Right ventricle myocardium superior (tissue), 1 donor: Measurements from ENCODE around the gene MMP20. TPM values are rescaled to one million over a fixed set of nuclear protein-coding genes. Genes with fewer than 3 reads are reported as not detected.

Source experiments
- ATAC-seq: fragments of 200-7000 bp; cut with Tn5 transposase; one replicate; pipeline ENCODE4 v1.9.1; 2020; ENCODE audit warnings: mild to moderate bottlenecking; ENCODE audit not compliant: poor library complexity
- DNase-seq: peaks from one replicate; pipeline ENCODE4 v3.0.0-alpha.2; 2020
- intact Hi-C: fragments of 100-400 bp; cut with DNase I; formaldehyde crosslinking; loops from one replicate; pipeline ENCODE4 v1.11.2; 2022
- total RNA-seq: library from RNA; stranded (reverse); fragmentation: NEBNext Ultra II Directional; extraction: Animal tissue kit (Norgen Biotek cat#: 25700); gene quantifications from one replicate; pipeline ENCODE4 v1.2.1, GENCODE V29; 2021
- donor health status: DM: no; HTN: yes; CAD: no; lungs with severe emphysema.

The MMP20 gene
- total RNA-seq, 1 donor from 2014 or later, result not detected

DNA sequence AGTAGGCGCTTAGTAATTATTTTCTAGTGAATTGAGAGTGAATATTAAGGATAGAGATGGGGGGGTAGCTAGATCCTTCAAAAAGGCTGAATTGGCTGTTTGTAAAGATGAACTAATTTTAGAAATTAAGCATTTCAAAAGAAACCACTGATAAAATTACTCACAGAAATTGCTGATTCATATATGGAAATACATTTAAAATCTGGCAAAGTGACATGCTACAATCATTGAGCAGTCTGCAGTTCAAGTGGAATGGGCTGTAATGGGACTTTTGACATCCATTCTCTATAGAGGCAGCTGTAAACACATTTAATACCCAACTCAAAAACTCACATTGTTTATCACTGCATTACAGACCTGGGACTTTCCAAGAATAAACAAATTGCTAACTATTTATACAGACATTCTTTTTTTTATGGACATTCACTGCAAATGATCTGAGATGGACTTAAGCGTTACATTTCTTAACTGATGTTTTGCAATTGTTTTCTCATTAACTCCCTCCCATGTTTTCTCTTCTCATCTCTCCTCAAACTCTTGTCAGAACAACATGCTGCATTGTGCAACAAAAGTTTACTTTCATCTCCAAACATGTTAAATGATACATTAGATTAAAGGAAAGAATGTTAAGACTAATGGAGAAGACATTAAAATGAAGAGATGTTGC, 52.4 kb downstream of the MMP20 start:
- no peak for DNase-seq
- ATAC-seq, result no peak
- intact Hi-C loops, result no loop called here

- ATAC-seq (no peak), DNase-seq (no peak)
Observed at GRCh38 chr11:102568851-102569250, 56.3 kb downstream of the MMP20 start.

GRCh38 chr11:102566112-102566511, 59.0 kb downstream of the MMP20 start:
- no peak for ATAC-seq
- no peak for DNase-seq
- intact Hi-C loops, result no loop called here

More at GRCh38 chr11:102568851-102569250, 56.3 kb downstream of the MMP20 start:
- intact Hi-C loops, result no loop called here

DNA sequence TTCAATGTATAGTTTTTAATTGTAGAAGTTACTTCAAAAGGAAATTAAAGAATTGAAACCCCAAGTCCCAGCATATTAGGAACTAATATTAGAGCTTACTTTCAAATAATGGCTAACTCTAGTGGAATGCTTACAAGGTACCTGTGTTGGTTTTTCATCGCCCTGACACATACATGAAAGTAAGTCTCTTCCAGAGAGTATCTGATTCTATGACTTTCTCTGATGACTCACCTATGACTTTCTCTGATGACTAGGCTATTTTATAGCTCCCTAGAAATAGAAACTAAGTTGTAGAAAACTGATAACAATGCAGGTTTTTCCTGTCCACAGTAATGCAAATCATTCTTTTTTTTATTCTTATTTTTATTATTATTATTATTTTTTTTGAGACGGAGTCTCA, 61.0 kb downstream of the MMP20 start:
- no peak for DNase-seq
- intact Hi-C loops, result no loop called here
- no peak for ATAC-seq

- intact Hi-C loops, result no loop called here
- ATAC-seq (no peak), DNase-seq (no peak)
Observed at GRCh38 chr11:102561636-102562035, 63.5 kb downstream of the MMP20 start.

DNA sequence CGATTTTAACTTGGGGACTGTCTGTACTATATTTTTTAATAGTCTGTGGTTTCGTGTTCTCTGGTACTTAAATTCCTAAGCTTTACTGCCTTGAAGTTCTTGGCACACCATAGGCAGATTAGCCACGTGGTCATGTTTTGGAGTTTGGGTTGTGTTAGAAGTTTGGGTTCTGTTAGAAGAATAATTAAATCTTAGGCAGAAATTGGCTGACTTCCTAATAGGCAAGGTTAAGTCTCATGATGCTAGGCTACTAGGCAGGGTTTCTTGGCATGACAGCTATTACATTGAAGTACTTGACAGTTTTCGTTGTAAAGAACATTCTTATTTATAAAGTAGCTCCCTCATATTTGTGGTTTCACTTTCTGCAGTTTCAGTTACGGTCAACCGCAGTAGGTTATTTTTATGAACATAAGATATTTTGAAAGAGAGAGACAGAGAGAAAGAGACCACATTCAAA, 64.5 kb downstream of the MMP20 start:
- no peak for ATAC-seq
- DNase-seq, result no peak
- intact Hi-C loops, result no loop called here

GRCh38 chr11:102559839-102560238, 65.3 kb downstream of the MMP20 start:
- intact Hi-C loops, result no loop called here
- DNase-seq (no peak), ATAC-seq (no peak)

DNA sequence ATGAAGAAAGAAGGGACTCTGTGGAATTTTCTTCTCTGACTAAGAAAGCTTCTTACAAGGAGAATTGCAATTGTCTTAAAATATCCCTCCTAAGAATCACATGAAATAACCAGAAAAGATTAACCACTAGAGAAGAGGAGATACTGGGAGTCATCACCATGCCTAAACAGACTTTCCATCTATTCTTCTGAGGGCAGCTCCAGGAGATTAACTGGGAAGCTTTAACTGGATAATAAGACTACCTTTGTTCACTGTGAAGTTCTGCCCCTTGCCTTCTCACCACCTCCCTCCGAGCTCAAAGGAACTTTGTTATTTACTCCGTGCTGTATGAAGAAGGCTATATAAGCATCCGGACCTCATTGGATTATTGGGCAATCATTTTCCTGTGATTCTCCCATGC, 70.0 kb downstream of the MMP20 start:
- ATAC-seq (no peak), DNase-seq (no peak)
- intact Hi-C loops, result no loop called here

- ATAC-seq (no peak), DNase-seq (no peak)
- intact Hi-C loops, result no loop called here
Observed at GRCh38 chr11:102553835-102554282, 71.3 kb downstream of the MMP20 start.

DNA sequence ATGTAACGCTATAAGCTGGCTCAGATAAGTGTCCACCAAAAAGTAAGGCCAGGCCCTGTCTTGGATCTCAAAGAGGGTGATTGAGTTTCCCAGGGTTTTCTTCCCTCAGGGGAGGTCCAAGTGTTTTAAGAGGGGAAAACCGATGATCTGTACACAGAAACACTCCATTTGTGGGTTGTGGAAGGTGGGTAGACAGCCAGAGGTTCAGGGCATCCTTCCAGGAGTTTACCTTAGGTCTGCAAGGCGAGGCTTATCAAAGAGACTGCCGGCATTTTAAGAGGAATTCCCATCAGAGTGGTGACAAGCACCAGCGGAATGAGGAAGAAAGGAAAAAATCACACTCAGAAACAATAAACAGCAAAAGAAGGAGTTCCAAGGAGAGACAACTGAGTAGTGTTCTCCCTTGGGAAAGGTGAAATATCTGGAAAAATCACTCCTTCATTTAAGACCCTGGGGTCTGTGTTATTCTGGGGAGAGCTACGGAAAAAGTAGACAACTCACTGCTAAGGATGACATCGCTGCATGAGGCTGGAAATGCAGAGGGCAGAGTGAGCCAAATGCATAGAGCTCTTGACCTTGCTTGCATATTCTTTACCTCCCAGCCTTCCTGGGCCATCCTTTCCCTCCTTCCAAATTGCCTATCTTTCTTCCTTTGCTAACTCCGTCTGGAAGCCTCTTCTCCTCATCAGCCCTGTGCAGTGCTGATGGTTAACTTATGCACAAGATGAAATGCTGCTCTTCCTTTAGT, 72.5 kb downstream of the MMP20 start:
- intact Hi-C loops, result no loop called here
- no peak for ATAC-seq
- no peak for DNase-seq

DNA sequence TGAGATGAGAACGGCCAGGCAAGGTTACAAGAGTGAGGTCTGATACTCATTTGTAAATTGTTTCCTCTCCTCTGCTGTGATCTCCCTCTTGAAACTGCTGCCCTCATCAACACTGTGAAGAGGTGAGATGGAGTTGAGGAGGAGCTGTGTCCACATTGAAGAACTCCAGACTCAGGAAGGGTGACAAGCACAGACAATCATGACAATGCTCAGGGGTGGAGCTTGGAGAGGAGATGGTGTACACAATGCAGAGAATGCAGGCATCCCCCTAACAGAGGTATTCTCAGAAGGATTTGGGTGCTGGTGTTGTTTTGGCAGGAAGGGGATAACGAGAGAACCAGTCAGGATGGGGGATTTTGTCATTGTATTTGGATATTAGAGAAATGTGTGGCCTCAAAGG, 73.1 kb downstream of the MMP20 start:
- intact Hi-C loops, result no loop called here
- ATAC-seq (no peak), DNase-seq (no peak)

DNA sequence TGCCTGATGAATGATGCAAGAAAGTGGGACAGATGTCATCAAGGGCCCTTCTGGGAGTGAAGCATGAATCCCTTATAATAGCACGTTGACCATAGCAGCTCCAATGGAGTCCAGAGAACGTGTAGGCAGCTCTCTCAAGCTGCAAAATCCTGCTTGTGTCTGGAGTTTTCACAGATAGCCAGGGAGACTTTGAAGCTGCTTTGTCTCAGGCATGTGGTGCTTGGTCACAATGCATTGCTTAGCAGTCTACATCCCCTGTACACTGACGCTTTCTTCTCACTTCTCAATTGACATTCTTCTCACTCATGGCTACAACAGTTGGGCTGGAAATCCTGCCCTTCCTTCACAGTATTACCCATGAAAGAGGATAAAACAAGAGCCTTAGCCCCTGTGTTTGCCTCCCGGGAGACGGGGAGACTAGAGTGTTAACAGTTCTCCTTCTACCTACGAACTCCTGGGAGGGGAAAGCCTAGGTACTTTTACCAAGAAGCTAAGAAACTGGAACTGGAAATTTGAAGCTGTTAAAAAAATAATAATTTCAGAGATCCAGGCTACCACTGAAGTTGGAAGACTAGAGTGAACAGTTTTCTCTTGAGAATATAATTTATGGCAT, 73.9 kb downstream of the MMP20 start:
- no peak for ATAC-seq
- no peak for DNase-seq
- intact Hi-C loops, result no loop called here

- intact Hi-C loops, result no loop called here
- no peak for ATAC-seq
- DNase-seq, result no peak
Observed at GRCh38 chr11:102546923-102547471, 78.1 kb downstream of the MMP20 start.

DNA sequence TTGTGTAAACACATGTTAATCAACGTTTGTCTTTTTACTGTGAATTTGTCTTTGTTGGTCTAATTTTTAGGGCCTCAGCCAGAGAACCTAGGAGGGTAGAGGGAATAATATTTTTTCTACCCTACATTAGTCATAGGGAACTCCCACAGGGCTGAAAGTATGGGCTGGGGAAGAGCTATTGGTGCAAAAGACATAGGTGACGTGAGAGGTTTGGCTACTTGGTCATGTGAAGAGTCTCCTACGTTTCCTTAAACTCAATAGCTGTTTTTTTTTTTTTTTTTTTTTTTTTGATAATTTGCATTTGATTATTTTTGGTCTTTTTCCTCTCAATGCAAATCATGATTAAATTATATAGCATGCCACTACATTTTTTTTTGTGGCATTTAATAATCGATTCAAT, 78.7 kb downstream of the MMP20 start:
- no peak for DNase-seq
- intact Hi-C loops, result no loop called here
- ATAC-seq, result no peak

DNA sequence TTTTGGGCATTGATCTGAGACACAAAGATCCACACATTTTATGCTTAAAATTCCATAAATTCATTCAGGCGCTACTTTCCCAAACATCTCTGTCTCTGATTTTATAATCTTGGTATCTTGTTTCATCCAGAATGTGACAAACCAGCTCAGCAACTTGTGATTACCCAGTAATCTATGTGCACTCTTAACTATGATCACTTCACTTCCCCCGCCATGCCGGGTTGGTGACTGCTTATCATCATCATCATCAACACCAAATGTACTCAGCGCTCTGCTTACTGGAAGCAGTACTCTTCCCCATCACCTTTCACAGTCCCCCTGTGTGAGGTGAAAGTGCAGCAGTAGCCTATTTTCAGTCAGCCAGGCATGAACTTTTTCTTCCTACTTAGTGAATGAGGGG, 79.4 kb downstream of the MMP20 start:
- ATAC-seq (no peak), DNase-seq (no peak)
- intact Hi-C loops, result no loop called here

DNA sequence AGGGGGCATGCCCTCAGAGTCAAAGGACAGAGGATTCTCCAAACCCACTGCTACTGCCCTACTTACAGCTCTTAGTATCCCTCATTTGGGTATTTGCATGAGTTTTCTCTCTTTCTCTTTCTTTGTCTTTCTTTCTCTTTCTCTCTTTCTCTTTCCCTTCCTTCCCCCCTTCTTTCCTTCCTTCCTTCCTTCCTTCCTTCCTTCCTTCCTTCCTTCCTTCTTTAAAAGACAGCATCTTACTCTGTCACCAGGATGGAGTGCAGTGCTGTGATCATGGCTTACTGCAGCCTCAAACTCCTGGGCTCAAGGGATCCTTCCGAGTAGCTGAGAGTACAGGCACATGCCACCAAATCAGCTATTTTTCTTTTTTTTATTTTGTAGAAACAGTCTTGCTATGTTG, 80.5 kb downstream of the MMP20 start:
- ATAC-seq (no peak), DNase-seq (no peak)
- intact Hi-C loops, result no loop called here

- DNase-seq (no peak), ATAC-seq (no peak)
- intact Hi-C loops, result no loop called here
Observed at GRCh38 chr11:102539567-102539966, 85.6 kb downstream of the MMP20 start.

GRCh38 chr11:102538932-102539331, 86.2 kb downstream of the MMP20 start:
- intact Hi-C loops, result no loop called here
- no peak for DNase-seq

DNA sequence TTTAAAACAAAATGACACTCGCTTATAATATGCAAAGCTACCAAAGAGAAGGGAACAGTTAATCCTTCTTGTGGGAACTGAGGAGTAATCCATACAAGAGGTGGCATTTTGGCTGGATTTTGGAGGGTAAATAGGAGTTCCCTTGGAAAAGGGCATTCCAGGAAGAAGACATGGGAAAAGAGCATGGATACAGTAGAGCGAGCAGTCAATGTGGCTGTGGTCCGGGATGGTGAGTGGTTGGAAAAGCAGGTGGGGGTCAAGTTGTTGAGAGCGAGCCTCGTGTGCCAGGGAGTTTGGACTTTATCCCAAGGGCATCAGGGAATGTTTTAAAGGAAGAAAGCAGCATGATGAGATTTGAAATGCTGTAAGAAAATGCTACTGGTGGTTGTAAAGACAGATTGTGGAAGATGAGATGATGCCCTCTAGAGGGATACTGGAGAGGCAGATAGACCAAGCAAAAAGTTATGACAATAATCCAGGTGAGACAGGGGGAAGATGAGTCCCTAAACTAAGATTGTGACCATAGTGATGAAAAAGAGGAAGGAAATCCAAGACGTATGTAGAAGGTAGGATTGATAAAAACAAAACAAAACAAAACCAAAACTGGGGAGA, 90.8 kb downstream of the MMP20 start:
- DNase-seq (no peak), ATAC-seq (no peak)
- intact Hi-C loops, result no loop called here

More at GRCh38 chr11:102538932-102539331, 86.2 kb downstream of the MMP20 start:
- no peak for ATAC-seq
